ENCODE results near the gene STRN3. TPM values are rescaled to one million over a fixed set of nuclear protein-coding genes. Genes with fewer than 3 reads are reported as not detected.

Gene STRN3
- total and polyA plus RNA-seq, 2 of the 8 experiments (the other 6 are each of a cell fraction or from before 2014, with no cell fraction given), result 8.7 to 38.1 TPM

- ChIA-PET POLR2A (ENCODE audit: partially characterized antibody) (interaction anchor here (0.8 kb wide), 1 partner anchor 19 kb away, joined by 3 read pairs; no protein-coding TSS in a partner anchor), CTCF (ENCODE audit: partially characterized antibody) (interaction anchor here (0.8 kb wide), 2 partner anchors 9 to 160 kb away, joined by 3 read pairs; no protein-coding TSS in a partner anchor)
- Histone ChIP-seq H3K27ac (ENCODE audit: low read depth, low read length) (no peak overlapping the region), H3K4ac (replicated peaks; ENCODE audit: insufficient read length, low read depth, low read length) (no peak overlapping the region), H2BK5ac (ENCODE audit: low read depth, low read length) (no peak overlapping the region), H3K79me2 (ENCODE audit: control insufficient read depth in 1 of 2, insufficient read depth in 2 of 2, low read length in 2 of 2) (no peaks in the 10 kb centered on the region; a peak in 1 of 4 replicates), H3K14ac (ENCODE audit: insufficient read length) (no peak overlapping the region), H2BK15ac (ENCODE audit: low read length) (no peak overlapping the region), H3K56ac (replicated peaks; ENCODE audit: insufficient read length, low read depth, low read length) (no peak overlapping the region), H3K9ac (replicated peaks in 1 of 4; ENCODE audit: extremely low read depth in 1 of 4, low read depth in 3 of 4, low read length in 3 of 4) (no peak overlapping the region), H4K8ac (ENCODE audit: extremely low read depth, insufficient read depth, low read length) (no peak overlapping the region), H3K4me2 (ENCODE audit: insufficient read depth in 1 of 2, low read depth in 2 of 2, low read length in 2 of 2) (no peak overlapping the region), H4K91ac (replicated peaks; ENCODE audit: insufficient read length, low read length) (no peak overlapping the region), H3K23me2 (ENCODE audit: low read depth, low read length) (no peaks in the 10 kb centered on the region), H2AK5ac (ENCODE audit: low read depth, low read length) (no peak overlapping the region), H2BK12ac (ENCODE audit: low read depth, low read length) (no peak overlapping the region), H2AFZ (ENCODE audit: low read length) (no peak overlapping the region), H4K5ac (ENCODE audit: insufficient read length, low read depth, low read length) (no peak overlapping the region), H3K4me1 (replicated peaks in 1 of 4; ENCODE audit: control insufficient read depth in 3 of 4, insufficient read depth in 4 of 4, low read length in 3 of 4) (no peaks in the 10 kb centered on the region), H2BK120ac (replicated peaks; ENCODE audit: low read depth, low read length) (no peak overlapping the region), H3K27me3 (replicated peaks in 1 of 4; ENCODE audit: control insufficient read depth in 3 of 4, extremely low read depth in 1 of 4, insufficient read depth in 3 of 4, low read length in 3 of 4) (no peaks in the 10 kb centered on the region), H3K4me3 (ENCODE audit: extremely low read depth in 1 of 4, insufficient read depth in 2 of 4, low read depth in 3 of 4, low read length in 4 of 4) (no peak overlapping the region), H2BK20ac (ENCODE audit: low read length) (no peak overlapping the region), H3K18ac (ENCODE audit: extremely low read depth, low read length) (no peak overlapping the region), H3K9me3 (ENCODE audit: insufficient read depth in 2 of 2, low read depth in 1 of 2, low read length in 1 of 2) (no peaks in the 10 kb centered on the region), H4K20me1 (replicated peaks in 1 of 2; ENCODE audit: control insufficient read depth in 1 of 2, insufficient read depth in 2 of 2, low read length in 2 of 2) (peaks cover 0 to 3% of the 10 kb centered on the region in 2 experiments), H3K23ac (ENCODE audit: insufficient read length) (no peak overlapping the region), H3K36me3 (ENCODE audit: control insufficient read depth in 2 of 4, insufficient read depth in 4 of 4, low read length in 3 of 4) (peaks cover 2 to 21% (median 6%) of the 10 kb centered on the region in 4 experiments; a peak in 4 of 8 replicates), H3K79me1 (ENCODE audit: low read depth, low read length) (no peaks in the 10 kb centered on the region)
- no peak for DNase-seq (ENCODE audit: low read depth in 1 of 2, low spot score in 2 of 2)
- no peak for FAIRE-seq
- 83% methylated on average over 4 of the region's 4 CpGs; no CpG with 5 or more reads in 1 of the 2 experiments for WGBS, 2 experiments (ENCODE audit: extremely low coverage in 1 of 2, insufficient coverage in 1 of 2, insufficient read length in 1 of 2, insufficient replicate concordance in 2 of 2, low coverage in 1 of 2, low lambda C conversion rate in 2 of 2, missing lambda C conversion rate in 1 of 2)
- TF ChIP-seq SAP30 (IDR thresholded peaks at IDR 0.05; ENCODE audit: insufficient read depth, insufficient replicate concordance, low read length), result no peak
- TF ChIP-seq SP1 (IDR thresholded peaks at IDR 0.05; ENCODE audit: low read depth, low read length), result no peak
- no peak for TF ChIP-seq KDM1A (IDR thresholded peaks at IDR 0.05; ENCODE audit: borderline replicate concordance, low read length)
- TF ChIP-seq SUZ12 (IDR thresholded peaks at IDR 0.05; ENCODE audit: low read length), result no peak
- TF ChIP-seq SRF (IDR thresholded peaks at IDR 0.05; ENCODE audit: low read depth, low read length), result no peak
- no peak for TF ChIP-seq SP2 (IDR thresholded peaks at IDR 0.05; ENCODE audit: low read length)
- TF ChIP-seq RFX5 (IDR thresholded peaks at IDR 0.05; ENCODE audit: borderline replicate concordance, low read depth, low read length), result no peak
- TF ChIP-seq ATF3 (IDR thresholded peaks at IDR 0.05; ENCODE audit: insufficient read depth, low read depth, low read length), result no peak
- TF ChIP-seq FOSL1 (IDR thresholded peaks at IDR 0.05; ENCODE audit: insufficient read depth, low read depth, low read length), result no peak
- TF ChIP-seq RXRA (IDR thresholded peaks at IDR 0.05; ENCODE audit: insufficient read depth, low read depth, low read length), result no peak
- no peak for TF ChIP-seq CTBP2 (IDR thresholded peaks at IDR 0.05; ENCODE audit: borderline replicate concordance, insufficient read depth, insufficient read length, low read length)
- TF ChIP-seq KDM5A (IDR thresholded peaks at IDR 0.05; ENCODE audit: low read length), result no peak
Observed at GRCh38 chr14:30894923-30895515, 131.2 kb downstream of the STRN3 start.

All from H1 (cell line).